Vagina (tissue), 2 donors: ENCODE results near the gene SECTM1. TPM values are rescaled to one million over a fixed set of nuclear protein-coding genes. Genes with fewer than 3 reads are reported as not detected.
"Not testable (repeated sequence)": the region's sequence is repeated elsewhere in the genome, so short reads cannot be mapped to it uniquely, and the experiment has no call there.

ENCODE experiments used
- DNase-seq, 2 donors: peaks; one replicate each; pipeline ENCODE4 v3.0.0-alpha.2; 2017; ENCODE audit errors: extremely low spot score in 2 of 2
- H3K27ac ChIP-seq: fragments of 200-600 bp; sonication (generic); one replicate; pipeline ENCODE4 v1.5.1; 2019
- H3K27me3 ChIP-seq: fragments of 200-600 bp; sonication (generic); one replicate; pipeline ENCODE4 v1.5.1; 2019
- H3K36me3 ChIP-seq, 2 donors: fragments of 200-600 bp; sonication (generic); one replicate each; pipeline ENCODE4 v1.5.1; 2017 to 2019
- H3K4me1 ChIP-seq: fragments of 200-600 bp; sonication (generic); one replicate; pipeline ENCODE4 v1.5.1; 2019
- H3K4me3 ChIP-seq, 2 donors: fragments of 200-600 bp; sonication (generic); 1 replicate in 1 of 2; 2 replicates in 1 of 2; pipeline ENCODE4 v1.5.1; 2016 to 2019
- H3K9me3 ChIP-seq: fragments of 200-600 bp; sonication (generic); one replicate; pipeline ENCODE4 v1.5.1; 2019
- POLR2A ChIP-seq, 2 donors: fragments of 450-650 bp; IDR thresholded peaks; one replicate each; pipeline ENCODE4 v1.6.1; 2017; ENCODE audit warnings: antibody characterized with exemption in 2 of 2, mild to moderate bottlenecking in 2 of 2, moderate library complexity in 2 of 2
- POLR2AphosphoS5 ChIP-seq, 2 donors: sonication (generic); formaldehyde crosslinking; IDR thresholded peaks; one replicate each; pipeline ENCODE4 v1.9.0; 2017; ENCODE audit warnings: antibody characterized with exemption in 2 of 2, mild to moderate bottlenecking in 2 of 2, low read depth in 1 of 2; ENCODE audit not compliant: insufficient read depth in 1 of 2
- intact Hi-C: fragments of 100-400 bp; cut with DNase I; formaldehyde crosslinking; loops from one replicate; pipeline ENCODE4 v1.15.1; 2023
- total RNA-seq: library from RNA; depleted of rRNA; stranded (reverse); fragments of >200 nt; gene quantifications from one replicate; pipeline ENCODE4 v1.2.3, GENCODE V29; 2016
- TF ChIP-seq, protein P1 (sequence below), 3 experiments: fragments of 450-650 bp in 2 of 3; fragments of 200-600 bp in 1 of 3; sonication (generic) in 1 of 3; IDR thresholded peaks; one replicate each; pipeline ENCODE4 v1.5.1; 2017 to 2019; ENCODE audit warnings: antibody characterized with exemption in 3 of 3, mild to moderate bottlenecking in 2 of 3, moderate library complexity in 2 of 3

Gene SECTM1
- total RNA-seq, 1 donor from 2014 or later, result 37.1 TPM

- Histone ChIP-seq H3K27me3 (no peaks in the 10 kb centered on the region), H3K4me1 (no peaks in the 10 kb centered on the region), H3K9me3 (no peaks in the 10 kb centered on the region), H3K27ac (no peak overlapping the region), H3K4me3 (no peak overlapping the region), H3K36me3 (no peaks in the 10 kb centered on the region)
- intact Hi-C loops, result no loop called here
- TF ChIP-seq POLR2A (IDR thresholded peaks at IDR 0.05) (no peak), POLR2AphosphoS5 (IDR thresholded peaks at IDR 0.05; ENCODE audit: insufficient read depth in 1 of 2, low read depth in 1 of 2) (no peak)
- TF ChIP-seq, protein P1, sequence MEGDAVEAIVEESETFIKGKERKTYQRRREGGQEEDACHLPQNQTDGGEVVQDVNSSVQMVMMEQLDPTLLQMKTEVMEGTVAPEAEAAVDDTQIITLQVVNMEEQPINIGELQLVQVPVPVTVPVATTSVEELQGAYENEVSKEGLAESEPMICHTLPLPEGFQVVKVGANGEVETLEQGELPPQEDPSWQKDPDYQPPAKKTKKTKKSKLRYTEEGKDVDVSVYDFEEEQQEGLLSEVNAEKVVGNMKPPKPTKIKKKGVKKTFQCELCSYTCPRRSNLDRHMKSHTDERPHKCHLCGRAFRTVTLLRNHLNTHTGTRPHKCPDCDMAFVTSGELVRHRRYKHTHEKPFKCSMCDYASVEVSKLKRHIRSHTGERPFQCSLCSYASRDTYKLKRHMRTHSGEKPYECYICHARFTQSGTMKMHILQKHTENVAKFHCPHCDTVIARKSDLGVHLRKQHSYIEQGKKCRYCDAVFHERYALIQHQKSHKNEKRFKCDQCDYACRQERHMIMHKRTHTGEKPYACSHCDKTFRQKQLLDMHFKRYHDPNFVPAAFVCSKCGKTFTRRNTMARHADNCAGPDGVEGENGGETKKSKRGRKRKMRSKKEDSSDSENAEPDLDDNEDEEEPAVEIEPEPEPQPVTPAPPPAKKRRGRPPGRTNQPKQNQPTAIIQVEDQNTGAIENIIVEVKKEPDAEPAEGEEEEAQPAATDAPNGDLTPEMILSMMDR (IDR thresholded peaks at IDR 0.05), result no peak
- no peak for DNase-seq
These were observed 45.1 kb upstream of the SECTM1 start for GRCh38 chr17:82378741-82379021.

DNA sequence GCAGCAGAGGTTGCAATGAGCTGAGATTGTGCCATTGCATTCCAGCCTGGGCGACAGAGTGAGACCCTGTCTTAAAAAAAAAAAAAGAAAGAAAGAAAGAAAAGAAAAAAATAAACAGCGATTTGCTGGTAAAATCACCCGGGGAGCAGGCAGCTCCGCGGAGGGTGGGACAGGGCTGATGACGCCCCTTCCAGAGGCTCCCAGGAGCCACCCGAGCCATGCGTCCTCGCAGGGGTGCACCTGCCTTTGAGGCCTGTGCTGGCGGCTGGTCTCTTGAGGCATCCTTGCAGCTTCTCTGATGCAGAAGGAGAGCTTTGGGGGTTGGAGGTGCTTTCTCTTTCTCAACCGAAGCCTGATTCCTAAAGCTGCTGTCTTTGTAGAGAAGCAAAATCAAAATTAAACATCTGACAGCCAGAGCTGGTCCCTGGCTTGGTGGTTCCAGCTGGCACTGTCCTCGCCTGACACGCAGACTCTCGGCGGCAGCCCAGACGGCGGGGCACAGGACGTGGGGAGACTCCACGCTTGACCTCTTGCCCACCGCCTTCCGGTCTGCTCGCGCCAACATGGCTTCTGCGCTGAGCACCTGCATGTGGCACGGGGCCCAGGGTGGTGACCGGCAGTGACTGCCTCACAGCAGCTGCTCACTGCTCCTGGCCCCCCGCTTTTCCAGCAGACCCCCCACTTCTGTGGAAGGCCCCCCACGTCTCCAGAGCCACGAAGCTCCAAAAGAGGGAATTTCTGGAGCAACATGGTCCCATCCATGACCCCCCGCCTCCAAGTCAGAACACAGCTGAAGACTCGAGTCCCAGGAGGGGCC is 44.6 kb upstream of the SECTM1 start:
- no peak for TF ChIP-seq POLR2A (IDR thresholded peaks at IDR 0.05)
- TF ChIP-seq, protein P1 (IDR thresholded peaks at IDR 0.05), result no peak
- no peak for TF ChIP-seq POLR2AphosphoS5 (IDR thresholded peaks at IDR 0.05; ENCODE audit: insufficient read depth in 1 of 2, low read depth in 1 of 2)
- no peak for DNase-seq
- H3K9me3 ChIP-seq, result no peaks in the 10 kb centered on the region
- no peaks in the 10 kb centered on the region for H3K27me3 ChIP-seq
- H3K27ac ChIP-seq, result no peak overlapping the region
- no peaks in the 10 kb centered on the region for H3K4me1 ChIP-seq
- H3K4me3 ChIP-seq, result no peak overlapping the region
- intact Hi-C loops, result no loop called here
- no peaks in the 10 kb centered on the region for H3K36me3 ChIP-seq

GRCh38 chr17:82377294-82377693 is 43.7 kb upstream of the SECTM1 start:
- H3K27me3 ChIP-seq, DNase-seq, H3K27ac ChIP-seq, H3K9me3 ChIP-seq, H3K4me1 ChIP-seq, intact Hi-C loops, H3K36me3 ChIP-seq, H3K4me3 ChIP-seq: not testable (repeated sequence)

DNA sequence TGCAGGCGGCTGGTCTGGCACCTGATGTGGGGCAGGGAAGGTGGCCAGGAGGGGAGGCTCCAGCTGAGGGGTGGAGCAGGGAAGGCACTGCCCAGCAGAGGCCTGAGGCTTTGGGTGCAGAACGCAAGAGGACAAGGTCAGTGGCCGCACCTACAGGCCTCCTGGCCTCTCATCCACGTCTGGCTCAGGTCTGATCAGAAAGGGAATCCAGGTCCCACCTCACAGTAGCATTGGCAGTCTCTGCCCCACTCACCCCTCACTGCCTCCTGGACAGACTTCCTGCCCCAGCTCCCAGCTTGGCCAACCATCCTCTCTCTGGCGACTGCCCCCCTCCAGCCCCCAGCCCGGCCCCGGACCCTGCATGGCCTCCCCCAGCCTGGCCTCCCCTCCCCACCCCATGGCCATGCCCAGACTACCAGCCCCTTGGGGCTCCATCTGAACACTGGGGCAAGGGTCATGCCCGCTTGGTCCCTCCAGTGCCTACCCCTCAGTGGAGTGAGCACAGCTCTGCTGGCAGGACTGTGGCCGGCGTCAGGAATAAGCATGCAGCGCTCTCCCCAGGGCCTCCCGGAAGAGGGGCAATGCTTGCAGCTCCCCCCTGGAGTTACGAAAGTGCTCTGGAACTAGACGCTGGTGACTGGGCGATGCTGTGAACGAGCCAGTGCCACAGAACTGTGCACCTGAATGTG is 42.6 kb upstream of the SECTM1 start:
- Histone ChIP-seq H3K9me3 (no peaks in the 10 kb centered on the region), H3K27ac (no peak overlapping the region), H3K36me3 (no peaks in the 10 kb centered on the region), H3K4me1 (peaks cover 3% of the 10 kb centered on the region), H3K4me3 (no peak overlapping the region), H3K27me3 (no peaks in the 10 kb centered on the region)
- no peak for TF ChIP-seq POLR2A (IDR thresholded peaks at IDR 0.05)
- TF ChIP-seq POLR2AphosphoS5 (IDR thresholded peaks at IDR 0.05; ENCODE audit: insufficient read depth in 1 of 2, low read depth in 1 of 2), result no peak
- TF ChIP-seq, protein P1 (IDR thresholded peaks at IDR 0.05), result no peak
- DNase-seq, result no peak
- intact Hi-C loops, result no loop called here

- Histone ChIP-seq H3K36me3 (no peaks in the 10 kb centered on the region), H3K9me3 (no peaks in the 10 kb centered on the region), H3K4me1 (peaks cover 10% of the 10 kb centered on the region), H3K27ac (no peak overlapping the region), H3K4me3 (no peak overlapping the region), H3K27me3 (no peaks in the 10 kb centered on the region)
- intact Hi-C loops, result no loop called here
- TF ChIP-seq POLR2A (IDR thresholded peaks at IDR 0.05), result no peak
- TF ChIP-seq, protein P1 (IDR thresholded peaks at IDR 0.05), result no peak
- no peak for TF ChIP-seq POLR2AphosphoS5 (IDR thresholded peaks at IDR 0.05; ENCODE audit: insufficient read depth in 1 of 2, low read depth in 1 of 2)
- DNase-seq, result no peak
These were observed 41.9 kb upstream of the SECTM1 start for GRCh38 chr17:82375359-82376041.
